HepG2 (cell line): ENCODE measurements around the gene BIRC5.

Experiments used
- CBFB ChIP-seq: sonication (generic); formaldehyde crosslinking; IDR thresholded peaks from 2 replicates; pipeline ENCODE4 v1.4.0; 2020; ENCODE audit warnings: missing genetic modification reagents
- CTCF ChIP-seq: sonication (generic); formaldehyde crosslinking; IDR thresholded peaks from 2 replicates; pipeline ENCODE4 v1.5.0; 2020; ENCODE audit warnings: mild to moderate bottlenecking, missing genetic modification reagents, moderate library complexity
- NCOA1 ChIP-seq: sonication (generic); formaldehyde crosslinking; IDR thresholded peaks from 2 replicates; pipeline ENCODE4 v1.9.0; 2021; ENCODE audit warnings: missing genetic modification reagents
- PHB2 ChIP-seq: fragments of 450-650 bp; IDR thresholded peaks from 2 replicates; pipeline ENCODE4 v1.6.1; 2018; ENCODE audit not compliant: partially characterized antibody
- RAD21 ChIP-seq: fragments of 450-650 bp; formaldehyde crosslinking; IDR thresholded peaks from 2 replicates; pipeline ENCODE4 v1.5.0; 2020; ENCODE audit warnings: mild to moderate bottlenecking

DNA sequence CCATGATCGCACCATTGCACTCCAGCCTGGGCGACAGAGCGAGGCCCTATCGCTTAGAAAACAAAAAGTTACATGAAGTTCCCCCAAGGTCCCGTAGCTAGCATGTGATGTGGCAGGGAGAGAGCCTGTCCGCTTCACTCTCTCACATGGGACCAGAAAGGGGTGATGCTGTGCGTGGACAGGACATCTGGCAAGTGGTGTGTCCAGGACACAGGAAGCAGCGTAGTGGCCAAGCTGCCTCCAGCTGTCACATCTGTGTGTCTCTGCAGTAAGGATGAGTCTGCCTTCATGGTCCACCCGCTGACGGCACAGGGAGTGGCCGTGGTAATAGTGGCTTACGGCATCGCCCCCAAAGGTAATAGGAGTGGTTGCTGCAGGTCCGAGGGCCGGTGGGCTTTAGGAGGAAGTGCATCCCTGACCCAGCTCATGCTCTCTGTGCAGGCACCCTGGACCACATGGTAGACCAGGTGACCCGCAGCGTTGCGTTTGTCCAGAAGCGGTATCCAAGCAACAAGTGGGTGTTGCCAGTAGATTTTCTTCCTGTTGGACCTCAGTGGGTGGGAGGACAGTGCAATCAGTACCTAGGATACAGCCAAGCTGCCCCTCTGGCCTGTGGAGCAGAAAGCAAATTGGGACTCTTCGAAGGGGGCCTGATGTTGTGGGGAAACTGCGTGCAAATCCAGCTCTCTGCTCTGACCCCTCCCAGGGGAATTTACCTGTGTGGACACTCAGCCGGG lies 9.5 kb upstream of the BIRC5 start:
- no peak for TF ChIP-seq PHB2
- no peak for TF ChIP-seq CTCF (CRISPR knock-in tag)
- TF ChIP-seq CBFB (CRISPR knock-in tag): no peak
- TF ChIP-seq RAD21 (CRISPR knock-in tag): no peak
- TF ChIP-seq NCOA1 (CRISPR knock-in tag): no peak
